K562 (cell line): ENCODE results near the gene NINJ2. TPM values are rescaled to one million over a fixed set of nuclear protein-coding genes. Genes with fewer than 3 reads are reported as not detected.

ENCODE experiments used
- ARID2 ChIP-seq: fragments of 450-650 bp; IDR thresholded peaks from 2 replicates; pipeline ENCODE4 v1.6.1; 2017; ENCODE audit warnings: antibody characterized with exemption, mild to moderate bottlenecking
- EWSR1 ChIP-seq: fragments of 450-650 bp; IDR thresholded peaks from 2 replicates; pipeline ENCODE4 v1.6.1; 2018; ENCODE audit warnings: borderline replicate concordance, mild to moderate bottlenecking, low read depth, moderate library complexity; ENCODE audit not compliant: partially characterized antibody
- GATAD2B ChIP-seq: fragments of 450-650 bp; IDR thresholded peaks from 2 replicates; pipeline ENCODE4 v1.6.1; 2017; ENCODE audit warnings: mild to moderate bottlenecking, borderline replicate concordance
- HEY1 ChIP-seq: fragments of 250-450 bp; sonication (Bioruptor Pico); IDR thresholded peaks from 2 replicates; pipeline ENCODE4 v1.5.0; 2020; ENCODE audit warnings: mild to moderate bottlenecking, moderate library complexity, borderline replicate concordance
- MEIS2 ChIP-seq: fragments of 450-650 bp; IDR thresholded peaks from 2 replicates; pipeline ENCODE4 v1.6.1; 2014; ENCODE audit warnings: mild to moderate bottlenecking; ENCODE audit not compliant: partially characterized antibody
- MYBL2 ChIP-seq, 2 experiments: fragments of 450-650 bp in 1 of 2; sonication (generic) in 1 of 2; formaldehyde crosslinking in 1 of 2; IDR thresholded peaks; 2 replicates each; pipeline versions ENCODE4 v1.6.1 to v1.8.1; 2017 to 2022; ENCODE audit warnings: borderline replicate concordance in 1 of 2, inconsistent platforms in 1 of 2, low read depth in 1 of 2, mild to moderate bottlenecking in 1 of 2, missing genetic modification reagents in 1 of 2, moderate library complexity in 1 of 2
- NRF1 ChIP-seq, 2 experiments: fragments of 450-650 bp; IDR thresholded peaks in 1 of 2; conservative IDR thresholded peaks in 1 of 2; 2 replicates each; pipeline ENCODE4 v1.6.1; 2014; ENCODE audit warnings: mild to moderate bottlenecking in 2 of 2
- OTX1 ChIP-seq: fragments of 450-650 bp; formaldehyde crosslinking; IDR thresholded peaks from 2 replicates; pipeline ENCODE4 v1.4.0; 2022; ENCODE audit warnings: mild to moderate bottlenecking
- PTRF ChIP-seq: fragments of 450-650 bp; IDR thresholded peaks from 2 replicates; pipeline ENCODE4 v1.6.1; 2016; ENCODE audit warnings: mild to moderate bottlenecking, missing genetic modification characterization, missing compliant biosample characterization
- RFX5 ChIP-seq: IDR thresholded peaks from 2 replicates; pipeline ENCODE4 v1.6.1; 2011; ENCODE audit warnings: low read depth, mild to moderate bottlenecking, improper control_type of control experiment, low read length
- SLC30A9 ChIP-seq: fragments of 250-450 bp; sonication (Bioruptor Pico); IDR thresholded peaks from 2 replicates; pipeline ENCODE4 v1.8.0; 2022; ENCODE audit warnings: mild to moderate bottlenecking, moderate library complexity
- SMAD4 ChIP-seq: fragments of 250-450 bp; sonication (Bioruptor Pico); conservative IDR thresholded peaks from 2 replicates; pipeline ENCODE4 v1.8.0; 2021; ENCODE audit warnings: inconsistent platforms, mild to moderate bottlenecking, moderate library complexity
- ZNF212 ChIP-seq: fragments of 450-650 bp; formaldehyde crosslinking; IDR thresholded peaks from 2 replicates; pipeline ENCODE4 v1.4.0; 2020; ENCODE audit warnings: mild to moderate bottlenecking
- ZNF561 ChIP-seq: fragments of 450-650 bp; formaldehyde crosslinking; conservative IDR thresholded peaks from 2 replicates; pipeline ENCODE4 v1.4.0; 2020; ENCODE audit warnings: mild to moderate bottlenecking, moderate library complexity
- polyA plus RNA-seq, 8 experiments: library from polyadenylated mRNA; depleted of rRNA in 4 of 8; stranded (reverse) in 5 of 8; unstranded in 3 of 8; fragments of >200 nt; fragmentation: Nextera tagmentation in 2 of 8; fragmentation: Illumina TruSeq in 1 of 8; extraction: Ambion mirVana in 2 of 8; extraction: Trizol in 1 of 8; gene quantifications; 2 replicates each; pipeline versions ENCODE4 v1.2.1 to v1.2.3, GENCODE V29; 2011 to 2014; ENCODE audit warnings: inconsistent platforms in 1 of 8, missing spikeins in 1 of 8
- total RNA-seq, 7 experiments: library from RNA; depleted of rRNA in 6 of 7; stranded (reverse); fragments of >200 nt in 6 of 7; fragmentation: Illumina TruSeq in 2 of 7; extraction: Trizol in 2 of 7; gene quantifications; 2 replicates each; pipeline versions ENCODE4 v1.2.1 to v1.2.3, GENCODE V29; 2011 to 2021; ENCODE audit warnings: low replicate concordance in 1 of 7
- TF ChIP-seq, protein P1 (sequence below): fragments of 450-650 bp; IDR thresholded peaks from 2 replicates; pipeline ENCODE4 v1.6.1; 2018; ENCODE audit warnings: mild to moderate bottlenecking, low read depth; ENCODE audit not compliant: partially characterized antibody
- TF ChIP-seq, protein P2 (sequence below): fragments of 450-650 bp; formaldehyde crosslinking; IDR thresholded peaks from 2 replicates; pipeline ENCODE4 v1.4.0; 2020; ENCODE audit warnings: mild to moderate bottlenecking, mixed read lengths
- TF ChIP-seq, protein P3 (sequence below): sonication (generic); formaldehyde crosslinking; IDR thresholded peaks from 2 replicates; pipeline ENCODE4 v1.8.0; 2023; ENCODE audit warnings: mild to moderate bottlenecking, missing genetic modification reagents
- TF ChIP-seq, protein P4 (sequence below): fragments of 450-650 bp; IDR thresholded peaks from 2 replicates; pipeline ENCODE4 v1.6.1; 2016; ENCODE audit warnings: borderline replicate concordance

Gene NINJ2
- total and polyA plus RNA-seq, 9 of the 15 experiments (the other 6 are each of a cell fraction or from before 2014, with no cell fraction given) = 2.6 to 16.0 (median 4.5) TPM

DNA sequence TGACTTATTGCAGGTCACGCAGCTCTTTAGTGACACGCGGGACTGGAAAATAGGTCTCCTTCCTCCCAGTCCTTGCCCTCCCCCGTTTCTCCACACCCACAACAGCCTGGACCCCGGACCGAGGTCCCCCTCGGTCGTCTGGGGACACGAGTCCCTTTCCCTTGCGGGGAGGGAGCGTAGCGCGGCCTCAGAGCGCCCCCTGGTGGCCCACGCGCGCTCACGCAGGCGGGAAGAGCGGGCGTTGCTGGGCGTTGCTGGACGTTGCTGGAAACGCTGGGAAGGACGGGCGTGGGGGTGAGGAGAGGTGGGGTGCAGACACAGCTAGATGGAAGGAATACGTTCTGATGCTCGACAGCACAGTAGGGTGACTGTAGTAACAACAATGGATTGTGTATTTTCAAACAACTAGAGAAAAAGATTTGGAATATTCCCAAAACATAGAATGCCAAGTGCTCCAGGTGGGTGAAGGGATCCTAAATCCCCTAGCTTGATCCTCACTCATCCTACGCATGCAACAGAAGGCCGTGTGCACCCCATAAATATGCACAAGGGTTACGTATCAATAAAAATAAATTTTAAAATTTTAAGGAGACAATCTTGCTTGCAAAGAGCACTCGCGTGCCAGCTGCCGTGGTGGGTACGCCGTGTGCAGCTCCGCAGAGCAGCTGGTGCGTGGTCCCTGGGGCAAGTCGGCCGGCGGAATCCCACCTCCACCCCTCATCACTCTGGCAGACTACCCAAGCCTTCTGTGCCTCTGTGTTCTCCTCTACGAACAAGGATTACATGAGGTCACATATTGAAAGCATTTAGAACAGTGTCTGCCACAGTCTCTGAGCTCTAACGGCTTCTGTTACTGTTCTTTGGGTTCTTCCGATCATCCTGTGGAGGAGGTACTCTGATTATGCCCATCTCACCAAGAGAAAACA is 116.1 kb downstream of the NINJ2 start (continued):
- no peak for TF ChIP-seq MYBL2 (IDR thresholded peaks at IDR 0.05; ENCODE audit: low read depth)
- TF ChIP-seq MYBL2 (CRISPR knock-in tag; IDR thresholded peaks at IDR 0.05; ENCODE audit: borderline replicate concordance) = no peak
- no peak for TF ChIP-seq EWSR1
- TF ChIP-seq ZNF561 (CRISPR knock-in tag) = no peak
- TF ChIP-seq GATAD2B = no peak
- peak; percentile 83 for TF ChIP-seq RFX5
- TF ChIP-seq, protein P1, sequence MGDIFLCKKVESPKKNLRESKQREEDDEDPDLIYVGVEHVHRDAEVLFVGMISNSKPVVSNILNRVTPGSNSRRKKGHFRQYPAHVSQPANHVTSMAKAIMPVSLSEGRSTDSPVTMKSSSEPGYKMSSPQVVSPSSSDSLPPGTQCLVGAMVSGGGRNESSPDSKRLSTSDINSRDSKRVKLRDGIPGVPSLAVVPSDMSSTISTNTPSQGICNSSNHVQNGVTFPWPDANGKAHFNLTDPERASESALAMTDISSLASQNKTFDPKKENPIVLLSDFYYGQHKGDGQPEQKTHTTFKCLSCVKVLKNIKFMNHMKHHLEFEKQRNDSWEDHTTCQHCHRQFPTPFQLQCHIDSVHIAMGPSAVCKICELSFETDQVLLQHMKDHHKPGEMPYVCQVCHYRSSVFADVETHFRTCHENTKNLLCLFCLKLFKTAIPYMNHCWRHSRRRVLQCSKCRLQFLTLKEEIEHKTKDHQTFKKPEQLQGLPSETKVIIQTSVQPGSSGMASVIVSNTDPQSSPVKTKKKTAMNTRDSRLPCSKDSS = no peak
- TF ChIP-seq, protein P2, sequence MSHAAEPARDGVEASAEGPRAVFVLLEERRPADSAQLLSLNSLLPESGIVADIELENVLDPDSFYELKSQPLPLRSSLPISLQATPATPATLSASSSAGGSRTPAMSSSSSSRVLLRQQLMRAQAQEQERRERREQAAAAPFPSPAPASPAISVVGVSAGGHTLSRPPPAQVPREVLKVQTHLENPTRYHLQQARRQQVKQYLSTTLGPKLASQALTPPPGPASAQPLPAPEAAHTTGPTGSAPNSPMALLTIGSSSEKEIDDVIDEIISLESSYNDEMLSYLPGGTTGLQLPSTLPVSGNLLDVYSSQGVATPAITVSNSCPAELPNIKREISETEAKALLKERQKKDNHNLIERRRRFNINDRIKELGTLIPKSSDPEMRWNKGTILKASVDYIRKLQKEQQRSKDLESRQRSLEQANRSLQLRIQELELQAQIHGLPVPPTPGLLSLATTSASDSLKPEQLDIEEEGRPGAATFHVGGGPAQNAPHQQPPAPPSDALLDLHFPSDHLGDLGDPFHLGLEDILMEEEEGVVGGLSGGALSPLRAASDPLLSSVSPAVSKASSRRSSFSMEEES (CRISPR knock-in tag) = no peak
- peak; percentile 83; the same call in 1 of the 2 replicates for TF ChIP-seq ARID2
- no peak for TF ChIP-seq MEIS2
- TF ChIP-seq NRF1 (conservative IDR thresholded peaks at IDR 0.05 in 1 of 2, IDR thresholded peaks at IDR 0.05 in 1 of 2) = no peak
- TF ChIP-seq OTX1 (CRISPR knock-in tag) = no peak
- TF ChIP-seq HEY1 (CRISPR knock-in tag) = no peak
- TF ChIP-seq, protein P3, sequence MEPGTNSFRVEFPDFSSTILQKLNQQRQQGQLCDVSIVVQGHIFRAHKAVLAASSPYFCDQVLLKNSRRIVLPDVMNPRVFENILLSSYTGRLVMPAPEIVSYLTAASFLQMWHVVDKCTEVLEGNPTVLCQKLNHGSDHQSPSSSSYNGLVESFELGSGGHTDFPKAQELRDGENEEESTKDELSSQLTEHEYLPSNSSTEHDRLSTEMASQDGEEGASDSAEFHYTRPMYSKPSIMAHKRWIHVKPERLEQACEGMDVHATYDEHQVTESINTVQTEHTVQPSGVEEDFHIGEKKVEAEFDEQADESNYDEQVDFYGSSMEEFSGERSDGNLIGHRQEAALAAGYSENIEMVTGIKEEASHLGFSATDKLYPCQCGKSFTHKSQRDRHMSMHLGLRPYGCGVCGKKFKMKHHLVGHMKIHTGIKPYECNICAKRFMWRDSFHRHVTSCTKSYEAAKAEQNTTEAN = no peak
- TF ChIP-seq, protein P4, sequence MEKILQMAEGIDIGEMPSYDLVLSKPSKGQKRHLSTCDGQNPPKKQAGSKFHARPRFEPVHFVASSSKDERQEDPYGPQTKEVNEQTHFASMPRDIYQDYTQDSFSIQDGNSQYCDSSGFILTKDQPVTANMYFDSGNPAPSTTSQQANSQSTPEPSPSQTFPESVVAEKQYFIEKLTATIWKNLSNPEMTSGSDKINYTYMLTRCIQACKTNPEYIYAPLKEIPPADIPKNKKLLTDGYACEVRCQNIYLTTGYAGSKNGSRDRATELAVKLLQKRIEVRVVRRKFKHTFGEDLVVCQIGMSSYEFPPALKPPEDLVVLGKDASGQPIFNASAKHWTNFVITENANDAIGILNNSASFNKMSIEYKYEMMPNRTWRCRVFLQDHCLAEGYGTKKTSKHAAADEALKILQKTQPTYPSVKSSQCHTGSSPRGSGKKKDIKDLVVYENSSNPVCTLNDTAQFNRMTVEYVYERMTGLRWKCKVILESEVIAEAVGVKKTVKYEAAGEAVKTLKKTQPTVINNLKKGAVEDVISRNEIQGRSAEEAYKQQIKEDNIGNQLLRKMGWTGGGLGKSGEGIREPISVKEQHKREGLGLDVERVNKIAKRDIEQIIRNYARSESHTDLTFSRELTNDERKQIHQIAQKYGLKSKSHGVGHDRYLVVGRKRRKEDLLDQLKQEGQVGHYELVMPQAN = no peak
- TF ChIP-seq SLC30A9 (CRISPR knock-in tag) = no peak
- TF ChIP-seq ZNF212 (CRISPR knock-in tag) = no peak
- TF ChIP-seq PTRF (tag) = no peak
- no peak for TF ChIP-seq SMAD4 (CRISPR knock-in tag)
